Skeletal muscle satellite cell (primary cell): Measurements from ENCODE around the gene FSHR.

Source experiments
- H3K27me3 ChIP-seq: 2 replicates; pipeline ENCODE4 v1.7.0; 2013; ENCODE audit warnings: low read length; ENCODE audit not compliant: control insufficient read depth, insufficient read depth
- H3K36me3 ChIP-seq: 2 replicates; pipeline ENCODE4 v1.7.0; 2013; ENCODE audit warnings: mild to moderate bottlenecking, control low read depth, low read length; ENCODE audit not compliant: insufficient read depth
- H3K4me1 ChIP-seq: 2 replicates; pipeline ENCODE4 v1.7.0; 2013; ENCODE audit warnings: low read length; ENCODE audit not compliant: control insufficient read depth, insufficient read depth
- H3K4me2 ChIP-seq: 2 replicates; pipeline ENCODE4 v1.7.0; 2013; ENCODE audit warnings: mild to moderate bottlenecking, low read length
- H3K4me3 ChIP-seq: 2 replicates; pipeline ENCODE4 v1.7.0; 2013; ENCODE audit warnings: low read length
- H3K9ac ChIP-seq: 2 replicates; pipeline ENCODE4 v1.7.0; 2013; ENCODE audit warnings: mild to moderate bottlenecking, low read depth, low read length, moderate library complexity
- H3K9me3 ChIP-seq: replicated peaks from 2 replicates; pipeline ENCODE4 v1.7.0; 2013; ENCODE audit warnings: mild to moderate bottlenecking, control low read depth, low read length

Gene FSHR

DNA sequence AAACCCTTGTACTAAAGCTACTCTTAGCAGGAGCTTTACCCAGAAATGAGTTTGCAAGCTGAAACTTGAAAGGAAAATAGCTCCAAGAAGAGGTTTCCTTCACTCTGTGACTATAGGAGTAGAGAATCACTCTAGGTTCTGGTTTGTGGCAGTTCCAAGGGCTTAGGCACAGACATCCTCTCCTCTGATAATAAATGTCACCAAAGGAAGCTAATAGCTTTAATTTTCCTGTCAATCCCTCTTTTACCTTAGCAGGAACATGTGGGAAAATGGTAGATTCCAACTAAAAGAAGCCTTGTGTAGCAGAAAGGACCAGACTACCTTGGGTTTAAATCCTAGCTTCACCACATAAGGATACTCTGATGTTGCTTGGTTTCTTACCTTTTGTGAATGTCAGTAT, 104.0 kb downstream of the FSHR start:
- no peaks in the 10 kb centered on the region for H3K27me3 ChIP-seq
- H3K4me1 ChIP-seq = no peaks in the 10 kb centered on the region
- no peaks in the 10 kb centered on the region for H3K36me3 ChIP-seq
- H3K9me3 ChIP-seq = peaks cover 3% of the 10 kb centered on the region
- no peak overlapping the region for H3K4me2 ChIP-seq
- H3K9ac ChIP-seq = no peak overlapping the region
- no peak overlapping the region for H3K4me3 ChIP-seq

DNA sequence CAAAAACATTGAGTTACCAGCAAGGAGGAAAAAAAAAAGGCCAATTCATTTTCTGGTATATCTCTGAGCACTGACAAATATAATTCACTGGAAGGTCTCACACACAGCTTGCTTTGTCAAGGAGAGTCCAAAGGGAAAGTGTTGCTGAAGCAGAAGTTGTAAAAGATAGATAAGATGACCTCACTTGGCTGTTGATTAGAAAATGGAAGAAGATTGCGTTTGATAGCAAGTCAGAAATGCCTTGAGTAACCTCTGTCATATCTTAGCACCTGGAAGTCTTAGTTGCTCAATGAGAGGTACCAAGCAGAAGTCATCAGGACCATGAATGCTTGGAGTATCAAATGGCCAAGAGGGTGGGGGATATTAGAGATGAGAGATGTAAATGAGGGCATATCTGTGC, 105.2 kb downstream of the FSHR start:
- Histone ChIP-seq H3K4me3 (no peak overlapping the region), H3K4me1 (no peaks in the 10 kb centered on the region), H3K27me3 (no peaks in the 10 kb centered on the region), H3K36me3 (no peaks in the 10 kb centered on the region), H3K4me2 (no peak overlapping the region), H3K9me3 (peaks cover 3% of the 10 kb centered on the region), H3K9ac (no peak overlapping the region)

DNA sequence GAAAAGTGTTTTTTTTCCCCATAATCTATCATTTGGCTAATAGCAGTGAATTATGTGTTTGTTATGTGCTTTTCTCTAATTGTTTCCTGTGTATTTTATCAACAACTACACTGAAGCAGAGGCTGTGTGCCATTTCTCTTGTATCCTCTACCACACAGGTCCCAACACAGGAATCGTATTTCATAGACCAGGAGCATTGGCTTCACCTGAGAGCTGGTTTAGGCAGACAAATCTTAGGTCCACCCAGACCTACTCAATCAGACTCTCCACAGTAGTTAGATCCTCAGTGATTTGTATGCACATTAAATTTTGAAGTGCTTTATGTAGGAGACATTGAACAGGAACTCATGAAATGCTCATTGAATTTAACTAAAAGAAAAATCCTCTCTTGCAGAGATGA, 109.2 kb downstream of the FSHR start:
- H3K9me3 ChIP-seq = peaks cover 3% of the 10 kb centered on the region

DNA sequence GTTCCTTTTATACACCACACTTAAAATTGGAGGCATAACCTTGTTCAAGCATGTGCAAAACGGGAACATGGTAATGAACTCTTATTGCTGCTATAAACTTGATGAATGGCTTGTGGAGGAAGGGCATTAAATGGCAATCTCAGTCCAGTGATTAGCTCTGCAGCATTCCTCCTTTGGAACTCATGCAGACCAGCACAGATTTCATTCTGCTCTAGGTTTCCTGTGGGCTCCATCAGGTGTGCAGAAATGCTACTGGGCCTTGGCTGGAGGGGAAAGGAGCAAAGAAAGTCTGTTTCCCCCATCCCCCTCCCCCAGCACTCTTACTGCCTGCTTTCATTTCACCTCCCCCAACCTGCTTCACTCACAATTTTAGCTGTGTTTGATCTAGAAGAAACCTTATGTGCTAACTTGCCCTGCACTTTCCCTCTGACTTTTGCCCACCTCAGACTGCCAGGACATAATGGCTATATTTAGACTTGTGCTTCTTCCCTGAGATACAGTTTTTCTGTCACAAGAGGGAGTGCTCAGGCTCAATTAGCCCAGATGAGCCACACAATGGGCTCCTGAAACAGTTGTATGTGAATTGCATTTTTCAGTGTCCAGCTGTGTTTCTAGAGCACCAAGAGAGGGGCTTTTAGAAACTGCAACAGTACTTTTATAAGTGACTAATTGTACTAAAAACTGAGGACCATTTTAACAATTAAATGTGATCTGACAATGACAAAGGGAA, 109.8 kb downstream of the FSHR start:
- Histone ChIP-seq H3K36me3 (no peaks in the 10 kb centered on the region), H3K4me2 (no peak overlapping the region), H3K9ac (no peak overlapping the region), H3K9me3 (peaks cover 3% of the 10 kb centered on the region), H3K4me3 (no peak overlapping the region), H3K27me3 (no peaks in the 10 kb centered on the region), H3K4me1 (no peaks in the 10 kb centered on the region)

More for the DNA sequence above, 109.2 kb downstream of the FSHR start:
- H3K9ac ChIP-seq = no peak overlapping the region
- no peak overlapping the region for H3K4me2 ChIP-seq
- no peaks in the 10 kb centered on the region for H3K36me3 ChIP-seq
- no peak overlapping the region for H3K4me3 ChIP-seq
- H3K27me3 ChIP-seq = no peaks in the 10 kb centered on the region
- no peaks in the 10 kb centered on the region for H3K4me1 ChIP-seq

DNA sequence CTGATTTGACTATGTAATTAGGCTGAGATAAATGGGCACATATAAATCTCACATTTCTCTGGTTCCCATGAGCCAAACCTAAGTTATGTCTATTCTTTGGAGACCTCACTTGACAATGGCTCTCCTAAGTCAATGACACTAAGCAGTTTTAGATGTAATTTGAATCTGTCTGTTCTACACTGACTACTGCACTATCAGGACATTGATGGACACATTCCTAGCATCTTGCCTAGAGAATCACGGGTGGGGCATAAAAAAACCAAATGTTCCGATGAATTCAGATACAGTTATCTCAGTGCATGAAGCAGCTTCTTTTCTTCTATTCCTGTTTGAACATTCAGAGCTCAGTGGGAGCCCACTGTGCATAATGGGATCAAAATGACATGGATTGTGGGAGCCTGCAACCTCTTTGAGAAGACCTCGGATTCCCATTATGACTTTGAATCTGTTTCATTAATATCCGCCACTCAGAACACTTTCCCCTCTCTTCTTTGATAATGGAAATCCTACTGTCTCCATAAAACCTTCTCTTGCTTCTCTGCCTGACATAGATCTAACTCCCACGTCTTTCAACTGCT, 110.8 kb downstream of the FSHR start:
- Histone ChIP-seq H3K9me3 (peaks cover 3% of the 10 kb centered on the region), H3K36me3 (no peaks in the 10 kb centered on the region), H3K4me2 (no peak overlapping the region), H3K27me3 (no peaks in the 10 kb centered on the region), H3K4me1 (no peaks in the 10 kb centered on the region), H3K4me3 (no peak overlapping the region), H3K9ac (no peak overlapping the region)

DNA sequence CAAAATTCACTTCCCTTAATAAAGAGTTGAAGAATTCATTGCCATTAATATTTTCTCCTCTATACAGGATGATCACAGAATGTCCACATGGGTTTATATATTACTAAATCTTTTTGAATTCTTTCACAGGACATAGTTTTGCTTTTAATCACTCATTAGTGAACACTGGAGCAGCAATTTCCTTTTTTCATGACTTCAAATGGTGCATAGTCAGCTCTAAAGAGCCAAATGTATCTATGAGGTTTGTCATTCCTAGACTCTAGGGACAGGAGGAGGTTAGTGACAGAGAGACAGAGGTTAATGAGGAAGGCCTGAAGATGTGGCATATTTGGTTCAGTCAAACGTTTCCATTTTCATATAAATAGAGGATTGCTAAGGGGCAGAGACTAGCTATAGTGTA, 111.8 kb downstream of the FSHR start:
- Histone ChIP-seq H3K4me2 (no peak overlapping the region), H3K9ac (no peak overlapping the region), H3K9me3 (no peaks in the 10 kb centered on the region), H3K36me3 (no peaks in the 10 kb centered on the region), H3K4me3 (no peak overlapping the region), H3K27me3 (no peaks in the 10 kb centered on the region), H3K4me1 (no peaks in the 10 kb centered on the region)

DNA sequence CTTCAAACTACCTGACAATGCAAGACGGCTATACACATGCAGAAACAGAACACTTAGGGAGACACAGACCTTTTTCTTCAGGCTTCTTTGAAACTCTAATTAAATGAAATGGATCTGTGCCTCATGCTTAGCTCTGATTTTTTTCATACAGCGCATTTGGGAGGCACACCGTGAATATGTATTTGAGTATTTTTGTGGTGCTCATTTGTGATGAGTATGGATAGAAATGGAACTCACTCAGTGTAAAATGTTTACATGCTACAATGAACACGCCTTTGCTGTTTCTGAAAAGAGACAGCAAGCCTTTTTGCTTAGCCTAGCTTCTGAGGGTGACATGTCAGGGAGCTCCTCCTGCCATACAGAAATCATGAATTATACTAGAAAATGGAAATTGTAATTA, 113.3 kb downstream of the FSHR start:
- no peaks in the 10 kb centered on the region for H3K4me1 ChIP-seq

DNA sequence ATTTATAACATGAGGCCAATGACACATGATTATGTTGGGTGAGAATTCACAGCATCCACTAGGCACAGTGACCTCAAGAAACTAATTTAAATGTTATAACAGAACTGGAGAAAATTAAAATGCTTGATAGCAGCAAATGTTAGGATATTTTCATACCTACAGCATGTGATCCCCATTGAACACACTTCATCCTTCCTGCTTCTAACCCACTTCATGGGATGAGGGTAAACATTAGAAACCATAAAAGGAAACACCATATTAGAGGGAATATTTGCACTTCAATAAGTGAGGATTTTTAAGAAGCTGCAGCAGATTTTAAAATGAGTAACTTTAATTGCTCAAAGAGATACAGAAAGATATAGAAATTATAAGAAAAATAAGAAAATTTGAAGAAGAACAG, 117.1 kb downstream of the FSHR start:
- H3K36me3 ChIP-seq = no peaks in the 10 kb centered on the region
- no peaks in the 10 kb centered on the region for H3K9me3 ChIP-seq
- H3K4me3 ChIP-seq = no peak overlapping the region
- H3K9ac ChIP-seq = no peak overlapping the region
- no peak overlapping the region for H3K4me2 ChIP-seq
- no peaks in the 10 kb centered on the region for H3K27me3 ChIP-seq
- no peaks in the 10 kb centered on the region for H3K4me1 ChIP-seq

More for the DNA sequence above, 113.3 kb downstream of the FSHR start:
- Histone ChIP-seq H3K4me2 (no peak overlapping the region), H3K36me3 (no peaks in the 10 kb centered on the region), H3K9ac (no peak overlapping the region), H3K27me3 (no peaks in the 10 kb centered on the region), H3K4me3 (no peak overlapping the region), H3K9me3 (no peaks in the 10 kb centered on the region)

DNA sequence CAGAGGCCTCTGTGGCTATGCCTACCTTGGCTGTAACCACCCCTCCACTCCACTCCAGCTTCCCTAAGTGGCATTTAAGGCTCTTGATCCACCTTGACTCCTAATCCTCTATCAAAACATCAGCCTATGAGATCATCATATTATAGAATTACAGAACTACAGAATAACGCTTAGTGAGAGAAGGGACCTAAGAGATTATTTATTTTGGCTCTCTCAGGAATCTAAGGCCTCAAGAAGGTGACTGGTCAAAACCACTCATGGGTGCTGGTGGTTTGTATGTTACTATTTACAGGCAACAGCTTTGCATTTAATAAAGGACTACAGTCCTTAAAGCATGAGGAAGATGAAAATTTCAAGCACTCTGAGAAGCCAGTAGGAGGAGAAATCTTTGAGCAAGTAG, 118.8 kb downstream of the FSHR start:
- Histone ChIP-seq H3K27me3 (no peaks in the 10 kb centered on the region), H3K4me3 (no peak overlapping the region), H3K36me3 (no peaks in the 10 kb centered on the region), H3K9me3 (no peaks in the 10 kb centered on the region), H3K4me2 (no peak overlapping the region), H3K4me1 (no peaks in the 10 kb centered on the region), H3K9ac (no peak overlapping the region)

DNA sequence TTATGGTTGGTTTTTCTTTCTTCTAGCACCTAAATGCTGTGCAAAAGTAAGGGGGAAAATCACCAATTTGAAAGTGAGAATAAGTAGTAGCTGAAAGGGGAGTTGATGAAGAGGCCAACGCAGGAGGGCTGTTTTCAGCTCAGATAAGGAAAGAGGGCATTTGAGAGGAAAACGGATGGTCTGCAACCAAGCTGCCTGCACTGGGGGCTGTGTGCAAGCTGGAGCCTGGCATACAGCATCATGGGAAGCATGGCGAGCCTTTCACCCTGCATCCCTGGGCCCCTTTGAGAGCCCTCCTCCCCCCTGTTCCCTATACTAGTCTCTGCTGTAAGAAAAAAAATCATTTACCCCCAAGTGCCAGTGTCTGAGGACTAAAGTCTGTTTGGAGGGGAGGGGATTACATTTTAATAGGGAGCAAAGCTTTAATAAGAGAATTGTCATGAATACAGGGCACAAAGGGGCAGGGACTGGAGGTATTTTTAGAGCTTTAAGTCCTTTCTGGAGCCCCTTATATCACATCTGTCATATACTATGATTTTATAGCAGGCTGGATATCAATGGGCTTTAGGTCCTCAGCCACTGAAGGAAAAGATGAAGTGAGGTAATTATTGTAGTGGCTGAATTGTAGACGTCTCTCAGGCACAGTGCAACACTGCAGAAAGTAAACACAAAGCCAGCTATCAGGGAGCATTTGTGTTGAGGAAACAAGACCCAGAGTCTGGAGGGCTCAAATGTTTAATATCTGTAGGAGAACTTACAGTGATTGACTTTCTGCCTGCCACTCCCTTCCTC, 120.7 kb downstream of the FSHR start:
- Histone ChIP-seq H3K36me3 (no peaks in the 10 kb centered on the region), H3K4me3 (no peak overlapping the region), H3K9me3 (peaks cover 4% of the 10 kb centered on the region), H3K4me1 (no peaks in the 10 kb centered on the region), H3K4me2 (no peak overlapping the region), H3K9ac (no peak overlapping the region), H3K27me3 (no peaks in the 10 kb centered on the region)

DNA sequence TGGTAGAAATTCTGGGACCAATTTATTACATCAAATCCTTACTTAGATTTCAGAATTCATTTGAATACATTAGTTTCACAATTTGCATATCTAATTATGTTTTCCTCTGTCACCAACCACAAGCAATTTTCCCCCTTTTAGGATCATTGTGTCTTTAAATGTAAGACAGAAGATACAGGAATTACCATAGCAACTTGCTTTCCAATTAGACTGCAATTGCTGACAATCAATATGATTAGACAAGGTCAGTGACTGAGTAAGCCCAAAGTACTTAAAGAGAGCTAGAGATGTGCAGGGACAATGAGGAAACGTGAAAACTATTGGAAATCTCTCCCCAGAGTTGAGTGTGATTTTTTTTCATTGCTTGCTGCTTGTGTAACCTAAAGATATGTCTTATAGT, 121.4 kb downstream of the FSHR start:
- H3K4me3 ChIP-seq = no peak overlapping the region
- no peaks in the 10 kb centered on the region for H3K36me3 ChIP-seq
- H3K27me3 ChIP-seq = no peaks in the 10 kb centered on the region
- H3K4me1 ChIP-seq = no peaks in the 10 kb centered on the region
- no peak overlapping the region for H3K9ac ChIP-seq
- no peak overlapping the region for H3K4me2 ChIP-seq
- peaks cover 4% of the 10 kb centered on the region for H3K9me3 ChIP-seq
